Thyroid gland (tissue), 4 donors: ENCODE measurements around the gene CSMD2.

Source experiments
- POLR2A ChIP-seq, 2 donors: fragments of 450-650 bp; IDR thresholded peaks; one replicate each; pipeline ENCODE4 v1.6.1; 2017; ENCODE audit warnings: antibody characterized with exemption in 2 of 2, mild to moderate bottlenecking in 2 of 2, moderate library complexity in 1 of 2
- TF ChIP-seq, protein P1 (sequence below), 6 experiments: fragments of 200-600 bp in 3 of 6; fragments of 450-650 bp in 3 of 6; sonication (generic) in 3 of 6; IDR thresholded peaks; one replicate each; pipeline ENCODE4 v1.5.1; 2016 to 2019; ENCODE audit warnings: antibody characterized with exemption in 6 of 6, mild to moderate bottlenecking in 2 of 6, inconsistent platforms in 1 of 6, moderate library complexity in 1 of 6

DNA sequence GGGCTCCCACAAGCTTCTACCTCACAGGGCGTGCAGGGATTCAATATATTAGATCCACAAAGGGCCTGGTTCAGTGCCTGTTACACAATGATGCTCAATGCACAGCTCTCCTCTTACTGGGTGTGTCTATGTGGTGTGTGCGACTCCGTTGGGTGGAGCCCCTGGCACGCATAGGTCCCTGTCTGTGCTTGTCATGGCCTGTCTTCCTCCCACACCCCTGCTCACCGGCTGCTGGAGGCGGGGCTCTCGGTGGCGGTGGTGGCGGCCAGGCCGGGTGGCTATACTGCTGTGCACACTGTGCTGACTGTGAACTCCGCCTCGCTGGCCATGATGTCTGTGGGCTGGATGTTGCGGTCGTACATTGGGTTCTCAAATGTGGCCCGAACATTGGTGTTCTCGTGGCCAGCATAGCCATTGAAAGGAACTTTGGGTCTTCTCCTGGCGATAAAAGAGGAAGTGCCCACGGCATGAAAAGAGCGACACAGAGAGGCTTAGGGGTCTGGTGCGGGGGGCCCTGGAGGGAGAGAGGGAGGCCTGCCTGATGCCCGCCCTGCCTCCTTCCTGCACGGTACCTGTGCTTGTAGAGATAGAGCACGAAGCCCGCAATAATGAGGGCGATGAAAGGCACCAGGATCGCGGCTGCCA is 645.7 kb downstream of the CSMD2 start:
- TF ChIP-seq, protein P1, sequence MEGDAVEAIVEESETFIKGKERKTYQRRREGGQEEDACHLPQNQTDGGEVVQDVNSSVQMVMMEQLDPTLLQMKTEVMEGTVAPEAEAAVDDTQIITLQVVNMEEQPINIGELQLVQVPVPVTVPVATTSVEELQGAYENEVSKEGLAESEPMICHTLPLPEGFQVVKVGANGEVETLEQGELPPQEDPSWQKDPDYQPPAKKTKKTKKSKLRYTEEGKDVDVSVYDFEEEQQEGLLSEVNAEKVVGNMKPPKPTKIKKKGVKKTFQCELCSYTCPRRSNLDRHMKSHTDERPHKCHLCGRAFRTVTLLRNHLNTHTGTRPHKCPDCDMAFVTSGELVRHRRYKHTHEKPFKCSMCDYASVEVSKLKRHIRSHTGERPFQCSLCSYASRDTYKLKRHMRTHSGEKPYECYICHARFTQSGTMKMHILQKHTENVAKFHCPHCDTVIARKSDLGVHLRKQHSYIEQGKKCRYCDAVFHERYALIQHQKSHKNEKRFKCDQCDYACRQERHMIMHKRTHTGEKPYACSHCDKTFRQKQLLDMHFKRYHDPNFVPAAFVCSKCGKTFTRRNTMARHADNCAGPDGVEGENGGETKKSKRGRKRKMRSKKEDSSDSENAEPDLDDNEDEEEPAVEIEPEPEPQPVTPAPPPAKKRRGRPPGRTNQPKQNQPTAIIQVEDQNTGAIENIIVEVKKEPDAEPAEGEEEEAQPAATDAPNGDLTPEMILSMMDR (IDR thresholded peaks at IDR 0.05), result no peak
- no peak for TF ChIP-seq POLR2A (IDR thresholded peaks at IDR 0.05)
